GM19397 (cell line): ENCODE measurements around the gene LRTM2.

Experiments used
- ATAC-seq: cut with Tn5 transposase; IDR thresholded peaks from one replicate; pipeline ENCODE4 v1.9.1; 2021; ENCODE audit warnings: mild to moderate bottlenecking, moderate library complexity; ENCODE audit not compliant: unreplicated experiment

Gene LRTM2

GRCh38 chr12:1827826-1828805, 7.8 kb downstream of the LRTM2 start:
- ATAC-seq: no peak

GRCh38 chr12:1828856-1829255, 8.5 kb downstream of the LRTM2 start:
- no peak for ATAC-seq

GRCh38 chr12:1829306-1829900, 9.0 kb downstream of the LRTM2 start:
- ATAC-seq: no peak

GRCh38 chr12:1830401-1830845, 10.1 kb downstream of the LRTM2 start:
- ATAC-seq: no peak

- ATAC-seq: no peak
Observed at GRCh38 chr12:1830981-1831963, 10.9 kb downstream of the LRTM2 start.

GRCh38 chr12:1832801-1833595, 12.6 kb downstream of the LRTM2 start:
- no peak for ATAC-seq

GRCh38 chr12:1833596-1834028, 13.2 kb downstream of the LRTM2 start:
- ATAC-seq: no peak

GRCh38 chr12:1834186-1834925, 14.0 kb downstream of the LRTM2 start:
- no peak for ATAC-seq

GRCh38 chr12:1835211-1836131, 15.1 kb downstream of the LRTM2 start:
- no peak for ATAC-seq

GRCh38 chr12:1836241-1836803, 16.0 kb downstream of the LRTM2 start:
- no peak for ATAC-seq

GRCh38 chr12:1836854-1837421, 16.6 kb downstream of the LRTM2 start:
- ATAC-seq: no peak

- ATAC-seq: no peak
Observed at GRCh38 chr12:1837541-1838204, 17.3 kb downstream of the LRTM2 start.

- no peak for ATAC-seq
Observed at GRCh38 chr12:1838205-1838993, 18.0 kb downstream of the LRTM2 start.

- ATAC-seq: no peak
Observed at GRCh38 chr12:1838994-1839365, 18.6 kb downstream of the LRTM2 start.

GRCh38 chr12:1839464-1839863, 19.1 kb downstream of the LRTM2 start:
- ATAC-seq: no peak
